A673 (cell line): ENCODE data around the gene SPECC1L.

Source experiments
- CTCF ChIP-seq: fragments of 300-800, 200-600 bp; sonication (generic); conservative IDR thresholded peaks from 2 replicates; pipeline ENCODE4 v1.5.1; 2017; ENCODE audit warnings: low read depth, mild to moderate bottlenecking, antibody characterized with exemption, low read length, moderate library complexity, mixed read lengths
- EZH2 ChIP-seq: fragments of 200-600 bp; sonication (generic); IDR thresholded peaks from 2 replicates; pipeline ENCODE4 v1.6.1; 2017; ENCODE audit warnings: borderline replicate concordance, low read depth, mild to moderate bottlenecking, mixed read lengths, antibody characterized with exemption, low read length; ENCODE audit not compliant: poor library complexity, severe bottlenecking

DNA sequence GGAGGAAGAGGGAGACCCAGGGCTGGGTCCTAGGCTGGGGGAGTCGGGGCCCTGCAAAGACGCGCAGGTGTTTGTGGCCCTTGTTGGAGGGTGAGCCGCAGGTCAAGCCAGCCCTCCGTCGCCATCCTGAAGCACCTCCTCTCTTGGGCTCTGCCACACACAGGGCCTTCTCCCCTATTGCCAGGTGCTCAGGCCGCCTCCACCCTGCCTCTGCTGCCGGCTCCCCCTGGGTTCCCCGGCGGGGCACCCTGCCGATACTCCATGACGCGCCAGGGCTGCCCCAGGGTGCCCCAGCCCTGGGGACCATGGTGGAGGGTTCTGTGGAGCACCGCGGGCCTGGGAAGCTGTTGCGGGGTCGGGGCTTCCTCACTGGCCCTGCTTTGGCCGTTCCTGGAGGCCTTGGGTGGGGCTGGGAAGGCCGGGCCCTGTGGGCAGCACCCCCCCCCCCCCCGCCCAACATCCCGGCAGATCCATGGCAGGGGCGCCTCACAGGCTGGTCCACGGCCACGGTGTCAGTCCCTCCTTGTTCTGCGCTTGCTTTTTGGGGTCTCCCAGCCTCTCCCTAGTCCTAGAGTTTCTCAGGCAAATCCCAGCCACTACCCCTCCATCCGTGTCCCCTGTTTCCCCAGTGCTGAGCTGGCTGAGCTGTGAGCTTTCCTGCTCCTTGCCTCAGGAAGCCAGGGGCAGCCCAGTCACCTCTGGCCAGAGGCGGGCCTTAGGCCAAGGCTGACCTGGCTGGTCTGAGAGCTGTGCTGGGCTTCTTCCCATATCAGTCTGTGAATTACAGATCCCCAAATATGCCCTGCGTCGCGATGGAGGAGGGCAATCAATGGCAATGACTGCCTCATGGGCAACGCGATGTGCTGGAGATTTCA, 154.5 kb downstream of the SPECC1L start:
- TF ChIP-seq CTCF (no peak), EZH2 (no peak)
